CD4-positive, alpha-beta T cell treated with Interleukin-4 for 1 hour (primary cell): Measurements from ENCODE around the gene TNRC6C.
"Not testable (repeated sequence)": the region's sequence is repeated elsewhere in the genome, so short reads cannot be mapped to it uniquely, and the experiment has no call there.

ENCODE experiments used
- DNase-seq, 2 donors: peaks; one replicate each; pipeline ENCODE4 v3.0.0-alpha.2; 2020 to 2022

TNRC6C gene

DNA sequence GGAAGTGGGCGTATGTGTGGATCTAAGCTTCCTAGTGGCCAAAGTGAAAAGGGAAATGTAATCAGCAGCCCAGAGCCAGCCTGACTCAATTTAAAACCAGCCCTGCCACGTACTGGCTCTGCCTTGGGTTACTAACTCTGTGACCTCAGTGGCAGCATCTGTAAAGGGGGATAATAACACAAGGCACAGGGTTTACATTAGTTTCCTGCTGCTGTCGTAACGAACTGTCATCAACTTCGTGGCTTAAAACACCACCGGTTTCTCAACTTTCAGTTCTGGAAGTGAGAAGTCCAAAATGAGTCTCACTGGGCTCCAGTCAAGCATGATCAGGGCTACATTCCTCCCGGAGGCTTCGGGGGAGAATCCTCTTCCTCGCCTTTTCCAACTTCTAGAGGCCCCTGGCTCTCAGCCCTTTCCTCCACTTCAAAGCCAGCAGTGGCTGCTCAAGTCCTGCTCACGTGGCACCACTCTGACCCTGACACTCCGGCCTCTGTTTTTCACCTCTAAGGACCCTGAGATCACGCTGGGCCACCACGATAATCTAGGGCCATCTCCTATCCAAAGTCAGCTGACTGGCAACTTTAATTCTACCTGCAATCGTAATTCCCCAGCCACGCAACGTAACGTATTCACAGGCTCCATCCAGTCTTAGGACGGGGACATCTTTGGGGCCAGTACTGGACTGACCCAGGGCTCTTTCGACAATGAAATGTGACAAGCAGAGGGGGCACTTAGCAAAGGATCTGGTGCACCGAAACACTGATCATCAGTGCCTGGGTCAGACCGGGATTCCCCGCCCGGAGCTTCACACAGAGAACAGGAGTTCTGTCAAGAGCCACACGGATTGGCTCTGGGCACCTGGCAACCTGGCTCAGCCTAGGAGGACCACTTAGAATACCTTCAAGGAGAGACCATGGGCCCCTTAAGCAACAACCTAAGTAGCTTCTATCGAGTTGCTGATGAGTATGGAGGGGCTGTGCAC is 155.6 kb downstream of the TNRC6C start:
- peak in 1 of 2 donors; percentile 47 for DNase-seq

DNA sequence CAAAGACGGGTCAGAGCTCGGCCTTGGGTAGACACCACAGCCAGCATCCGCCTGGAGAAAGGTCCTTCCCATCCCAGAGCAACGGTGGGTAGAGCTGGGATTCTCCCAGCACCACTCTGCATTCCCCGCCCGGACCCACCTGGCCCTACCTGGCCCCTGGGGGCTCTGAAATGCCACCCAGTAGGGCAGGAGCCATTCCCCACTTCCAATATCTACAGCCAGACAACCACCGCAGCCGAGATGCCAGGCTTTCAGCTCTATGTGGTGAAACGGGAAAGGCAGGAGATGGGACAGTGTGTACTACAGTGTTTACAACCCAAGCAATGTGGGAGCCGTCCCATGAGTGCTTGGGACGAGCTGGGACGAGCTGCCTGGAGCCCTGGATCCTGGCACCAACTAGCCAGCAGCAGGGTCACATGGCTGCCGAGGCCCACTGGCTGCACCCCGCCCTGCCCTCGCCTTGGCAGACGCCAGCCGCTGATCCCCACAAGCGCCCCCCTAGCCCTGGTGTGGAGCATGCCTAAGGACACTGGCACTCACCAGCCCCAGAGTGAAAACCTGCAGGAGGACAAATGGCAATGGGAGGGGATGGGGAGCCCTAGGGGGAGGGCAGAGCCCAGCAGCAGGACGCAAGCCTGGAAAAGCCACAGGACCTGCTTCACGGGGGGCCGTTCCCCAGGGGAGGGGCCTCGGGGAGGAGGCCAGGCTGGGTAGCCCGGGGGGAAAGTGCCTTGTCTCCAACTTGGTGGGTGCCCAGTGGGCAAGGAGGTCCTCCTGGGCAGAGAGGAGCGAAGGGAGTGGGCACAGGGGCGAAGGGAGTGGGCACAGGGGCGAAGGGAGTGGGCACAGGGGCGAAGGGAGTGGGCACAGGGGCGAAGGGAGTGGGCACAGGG is 156.6 kb downstream of the TNRC6C start:
- DNase-seq = no peak

DNA sequence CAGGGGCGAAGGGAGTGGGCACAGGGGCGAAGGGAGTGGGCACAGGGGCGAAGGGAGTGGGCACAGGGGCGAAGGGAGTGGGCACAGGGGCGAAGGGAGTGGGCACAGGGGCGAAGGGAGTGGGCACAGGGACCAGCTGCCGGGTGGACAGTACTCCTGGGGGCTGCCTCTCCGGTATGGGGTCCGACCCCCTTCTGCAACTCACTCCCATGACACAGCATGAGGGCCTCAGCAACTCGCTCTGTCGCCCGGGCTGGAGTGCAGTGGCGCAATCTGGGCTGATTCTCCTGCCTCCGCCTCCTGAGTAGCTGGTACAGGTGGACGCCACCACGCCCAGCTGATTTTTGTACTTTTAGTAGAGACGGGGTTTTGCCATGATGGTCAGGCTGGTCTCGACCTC is 157.3 kb downstream of the TNRC6C start:
- not testable (repeated sequence) for DNase-seq

DNA sequence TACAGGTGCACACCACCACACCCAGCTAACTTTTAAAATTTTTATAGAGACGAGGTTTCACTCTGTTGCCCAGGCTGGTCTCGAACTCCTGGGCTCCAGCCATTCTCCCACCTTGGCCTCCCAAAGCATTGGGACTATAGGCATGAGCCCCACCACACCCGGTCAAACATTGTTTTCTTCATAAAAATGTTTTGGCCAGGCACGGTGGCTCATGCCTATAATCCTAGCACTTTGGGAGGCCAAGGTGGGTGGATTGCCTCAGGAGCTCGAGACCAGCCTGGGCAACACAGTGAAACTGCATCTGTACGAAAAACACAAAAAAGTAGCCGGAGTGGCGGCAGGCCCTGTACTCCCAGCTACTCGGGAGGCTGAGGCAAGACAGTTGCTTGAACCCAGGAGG is 157.9 kb downstream of the TNRC6C start:
- DNase-seq = no peak

DNA sequence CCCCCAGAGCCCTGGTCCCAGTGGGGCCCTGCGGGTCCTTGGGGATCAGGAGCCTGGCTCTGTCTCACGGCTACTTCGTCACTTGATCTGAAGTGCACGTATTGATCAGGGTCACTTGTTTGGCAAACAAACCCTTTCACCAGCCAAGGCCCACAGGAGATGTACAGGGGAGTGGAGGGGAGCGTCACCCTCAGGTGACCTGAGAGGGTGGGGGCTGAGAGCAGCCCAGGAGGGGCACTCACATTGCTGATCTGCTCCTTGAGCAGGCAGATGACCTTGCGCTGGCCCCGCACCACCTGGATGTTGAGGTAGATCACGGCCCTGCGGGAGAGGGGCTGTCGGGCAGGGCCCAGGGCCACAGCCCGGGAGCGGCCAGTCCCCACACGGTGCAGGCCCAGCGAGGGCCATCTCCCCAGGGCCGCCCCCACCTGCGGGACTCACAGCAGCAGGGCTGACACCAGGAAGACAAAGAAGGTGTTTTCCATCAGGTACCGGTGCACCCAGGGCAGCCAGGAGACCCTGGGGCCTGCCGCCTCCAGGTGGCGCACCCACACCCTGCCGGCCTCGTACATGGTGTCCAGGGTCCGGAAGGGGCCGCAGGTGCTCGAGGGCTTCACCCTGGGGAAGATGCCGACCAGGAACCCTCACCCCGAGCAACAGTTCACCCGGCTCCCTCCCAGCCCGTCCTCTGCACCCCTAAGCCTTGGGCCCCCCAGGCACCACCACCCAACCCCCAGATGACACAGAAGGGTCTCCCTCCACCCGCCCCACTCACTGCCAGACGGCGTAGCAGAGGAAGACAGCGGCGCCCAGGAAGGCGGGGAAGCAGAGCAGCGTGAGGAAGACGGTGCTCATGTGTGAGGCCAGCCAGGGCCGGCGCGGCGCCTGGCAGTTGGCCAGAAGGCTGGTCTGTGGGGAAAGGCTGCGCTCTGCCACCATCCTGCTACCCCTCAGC is 158.8 kb downstream of the TNRC6C start:
- DNase-seq = no peak

DNA sequence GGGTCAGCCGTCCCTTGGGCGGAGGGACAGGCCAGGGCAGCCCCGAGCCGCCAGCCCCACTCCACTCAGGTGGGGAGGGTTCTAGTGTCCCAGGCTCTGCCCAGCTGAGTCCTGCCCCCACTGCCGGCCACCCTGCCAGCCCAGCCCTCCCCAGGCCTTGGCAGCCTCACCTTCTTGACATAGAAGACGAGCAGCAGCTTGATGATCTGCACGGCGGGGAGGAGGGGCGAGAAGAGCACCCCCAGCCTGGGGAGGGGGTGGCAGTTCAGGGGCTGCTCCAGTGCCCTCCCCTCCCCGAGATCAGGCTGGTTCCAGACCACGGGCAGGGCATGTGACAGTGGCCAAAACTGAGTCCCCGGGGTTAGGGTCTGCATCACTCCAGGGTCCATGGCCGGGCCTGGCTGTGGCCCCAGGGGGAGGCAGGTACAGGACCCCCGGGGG is 160.3 kb downstream of the TNRC6C start:
- DNase-seq = no peak

DNA sequence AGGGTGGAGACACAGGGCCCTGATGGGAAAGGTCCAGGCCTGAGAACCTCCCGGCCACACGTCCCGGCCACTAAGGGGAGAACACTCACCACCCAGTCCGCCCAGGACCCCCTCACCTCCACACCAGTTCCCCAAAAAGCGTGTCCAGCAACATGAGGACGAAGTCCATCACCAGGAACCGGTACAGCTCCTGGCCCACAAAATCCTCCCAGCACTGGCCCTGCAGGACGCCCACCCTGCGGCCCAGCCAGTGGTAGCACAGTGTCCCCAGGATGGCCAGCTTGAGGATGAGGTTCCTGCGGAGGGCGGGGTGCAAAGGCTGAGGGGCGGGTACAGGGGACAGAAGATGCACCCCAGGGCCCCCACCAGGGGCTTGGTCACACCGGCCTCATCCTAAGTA is 162.0 kb downstream of the TNRC6C start:
- no peak for DNase-seq

DNA sequence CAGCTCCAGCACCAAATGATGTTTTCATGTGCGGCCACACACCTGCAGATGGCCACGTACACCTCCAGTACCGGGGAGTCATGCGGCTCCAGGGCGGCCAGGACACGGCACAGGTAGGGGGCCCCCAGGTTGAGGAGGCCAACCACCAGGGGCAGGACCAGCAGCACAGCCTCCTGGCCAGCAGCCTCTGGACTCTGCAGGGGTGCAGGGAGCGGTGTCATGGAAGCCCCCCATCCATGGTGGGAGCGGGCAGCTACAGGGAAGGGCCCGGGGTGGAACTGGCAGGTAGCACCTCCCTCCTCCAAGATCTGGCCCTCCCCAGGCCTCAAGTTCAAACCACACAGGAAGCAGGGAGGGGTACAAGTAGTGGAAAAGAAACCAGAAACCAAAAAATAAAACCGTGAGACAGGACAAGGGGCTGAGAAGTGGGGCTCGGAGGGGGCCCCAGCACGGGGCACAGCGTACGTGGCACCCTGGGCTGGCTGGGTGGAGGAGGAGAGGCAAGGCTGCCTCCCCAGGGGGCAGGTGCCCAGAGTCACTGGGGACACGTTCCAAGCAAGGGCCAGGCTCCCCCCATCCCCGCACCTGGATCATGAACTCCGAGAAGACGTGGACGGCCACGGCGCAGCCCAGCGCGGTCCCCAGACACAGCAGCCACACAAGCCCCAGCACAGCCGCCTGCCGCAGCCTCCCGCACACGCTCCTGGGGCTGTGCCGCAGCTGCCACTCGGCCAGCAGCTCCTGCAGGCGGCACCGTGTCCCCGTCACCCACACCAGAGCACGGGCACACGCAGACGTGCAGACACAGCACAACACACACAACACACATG is 162.7 kb downstream of the TNRC6C start:
- peak; percentile 51 to 80 for DNase-seq

DNA sequence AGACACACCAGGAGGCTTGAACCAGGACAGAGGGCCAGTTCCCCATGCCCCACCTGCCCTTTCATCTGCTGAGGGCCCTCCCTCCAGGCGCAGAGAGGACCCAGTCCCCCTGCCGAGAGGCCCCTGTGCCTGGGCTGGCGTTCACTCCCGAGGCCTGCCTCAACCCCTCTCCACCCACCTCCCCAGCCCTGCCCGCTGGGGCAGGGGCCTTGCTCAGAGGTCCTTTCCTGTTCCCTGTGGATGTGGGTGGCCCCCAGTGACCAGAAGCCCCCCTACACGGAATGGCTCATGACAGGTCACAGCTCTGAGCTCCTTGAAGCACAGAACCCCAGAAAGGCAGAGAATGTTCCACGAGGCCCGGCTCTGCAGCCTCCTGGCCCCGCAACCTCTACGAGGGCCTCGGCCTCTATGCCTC is 163.3 kb downstream of the TNRC6C start:
- no peak for DNase-seq

DNA sequence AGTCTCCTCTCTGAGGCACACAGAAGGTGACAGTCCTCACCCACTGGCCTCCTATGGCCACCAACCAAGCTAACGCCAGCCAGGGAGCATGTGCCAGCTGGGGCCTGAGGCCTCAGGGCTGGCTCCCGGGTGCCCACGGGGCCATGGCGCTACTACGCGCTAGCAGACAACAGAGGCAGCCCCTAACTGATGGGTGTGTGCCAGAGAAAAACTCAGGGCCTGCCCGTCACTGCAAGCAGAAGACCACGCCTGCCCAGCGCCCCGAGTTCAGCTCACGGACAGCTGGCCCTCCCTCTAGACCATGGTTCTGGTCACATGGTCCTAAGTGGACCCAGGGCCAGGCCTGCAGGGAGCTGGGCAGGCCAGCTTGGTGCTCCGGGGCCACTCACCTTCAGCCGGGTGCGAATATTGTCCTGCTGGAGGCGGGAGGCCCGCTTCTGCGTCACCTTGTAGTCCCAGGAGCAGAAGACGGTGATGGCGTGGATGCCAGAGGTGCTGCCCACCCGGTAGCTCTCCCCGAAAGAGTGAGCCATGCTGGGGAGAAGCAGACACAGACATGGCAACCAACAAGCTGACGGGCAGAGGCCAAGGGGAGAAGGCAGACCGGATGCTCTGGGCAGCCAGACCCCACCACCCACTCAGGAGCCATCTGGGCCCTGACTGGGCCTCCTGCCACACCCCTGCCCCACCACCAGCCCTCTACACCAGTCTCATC is 163.9 kb downstream of the TNRC6C start:
- DNase-seq = peak in 1 of 2 donors; percentile 39

DNA sequence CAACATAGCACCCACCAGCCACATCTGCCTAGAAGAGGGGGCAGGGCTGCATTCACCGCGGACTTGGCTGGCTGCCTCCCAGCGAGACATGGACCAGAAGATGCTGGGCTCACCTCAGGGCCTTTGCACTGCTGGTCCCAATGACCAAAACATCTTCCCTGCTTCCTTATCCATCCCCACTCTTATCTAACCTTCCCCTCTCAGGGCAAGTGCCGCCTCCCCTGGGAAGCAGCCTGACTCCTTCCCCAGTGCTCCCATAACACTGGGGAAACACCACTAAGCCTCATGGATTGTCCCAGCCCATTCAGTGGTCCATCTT is 164.4 kb downstream of the TNRC6C start:
- DNase-seq = no peak

DNA sequence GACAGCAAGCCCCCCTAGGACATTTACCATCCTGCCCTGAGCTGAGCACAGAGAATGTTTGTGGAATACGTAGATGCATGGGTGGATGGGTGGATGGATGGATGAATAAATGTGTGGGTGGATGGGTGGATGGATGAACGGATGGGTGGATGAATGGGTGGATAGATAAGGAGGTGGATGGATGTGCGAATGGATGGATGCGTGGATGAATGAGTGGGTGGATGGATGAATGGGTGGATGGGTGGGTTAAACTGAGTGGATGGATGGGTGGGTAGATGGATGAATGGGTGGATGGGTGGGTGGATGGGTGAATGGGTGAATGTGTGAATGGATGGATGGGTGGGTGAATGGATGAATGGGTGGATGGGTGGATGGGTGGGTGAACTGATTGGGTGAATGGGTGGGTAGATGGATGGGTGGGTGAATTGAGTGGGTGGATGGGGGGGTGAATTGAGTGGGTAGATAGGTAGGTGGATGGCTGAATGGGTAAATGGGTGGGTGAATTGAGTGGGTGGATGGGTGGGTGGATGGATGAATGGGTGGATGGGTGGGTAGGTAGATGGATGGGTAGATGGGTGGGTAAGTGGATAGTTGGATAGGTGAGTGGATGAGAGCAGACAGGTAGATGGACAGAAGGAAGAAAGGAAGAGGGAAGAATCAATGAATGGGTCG is 164.9 kb downstream of the TNRC6C start:
- DNase-seq = no peak

DNA sequence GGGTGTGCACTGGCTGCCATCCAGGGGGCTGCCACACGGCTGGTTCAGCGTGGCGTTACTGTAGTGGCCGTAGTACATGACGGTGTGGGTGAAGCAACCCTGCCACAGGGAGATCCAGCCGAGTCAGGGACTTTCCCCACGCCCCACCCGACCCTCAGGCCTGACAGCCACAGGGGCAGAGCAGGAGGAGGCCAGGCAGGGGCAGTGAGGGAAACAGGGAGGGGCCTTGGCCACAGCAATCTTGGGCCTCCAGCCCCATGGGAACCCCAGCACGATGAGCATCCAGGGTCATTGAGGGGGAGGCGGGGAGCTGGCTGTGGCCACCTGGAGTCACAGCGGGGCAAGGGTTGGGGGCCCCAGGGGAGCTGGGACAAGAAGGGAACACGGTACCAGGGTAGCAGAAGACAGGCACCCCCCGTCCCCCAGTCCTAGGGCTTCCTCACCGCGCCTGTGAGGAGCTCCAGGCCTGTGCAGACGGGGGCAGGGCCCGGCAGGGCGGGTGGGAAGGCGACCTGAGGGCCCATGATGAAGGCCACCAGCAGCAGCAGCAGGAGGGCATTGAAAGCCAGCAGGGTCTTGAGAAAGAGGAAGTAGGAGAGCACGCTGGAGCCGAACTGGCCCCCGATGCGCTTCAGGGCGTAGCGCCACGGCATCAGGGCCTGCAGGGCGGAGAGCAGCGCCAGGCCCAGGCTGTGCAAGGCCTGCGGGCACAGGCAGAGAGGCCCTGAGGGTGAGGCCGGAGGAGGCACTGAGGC is 165.8 kb downstream of the TNRC6C start:
- DNase-seq = peak in 1 of 2 donors; percentile 72

DNA sequence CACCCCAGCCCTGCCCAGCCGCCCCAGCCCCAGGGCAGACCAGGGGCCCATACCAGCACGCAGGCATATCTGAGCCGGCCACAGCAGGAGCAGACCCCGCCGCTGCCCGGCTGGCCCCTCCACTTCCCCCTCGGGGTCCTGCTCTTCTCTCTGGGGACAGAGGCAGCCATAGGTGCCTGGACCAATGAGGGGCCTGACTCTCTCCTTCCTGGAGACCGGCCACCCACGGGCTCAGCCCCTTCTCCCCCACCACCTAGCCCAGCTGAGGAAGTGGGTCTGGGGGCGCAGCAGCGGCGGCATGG is 166.3 kb downstream of the TNRC6C start:
- no peak for DNase-seq

DNA sequence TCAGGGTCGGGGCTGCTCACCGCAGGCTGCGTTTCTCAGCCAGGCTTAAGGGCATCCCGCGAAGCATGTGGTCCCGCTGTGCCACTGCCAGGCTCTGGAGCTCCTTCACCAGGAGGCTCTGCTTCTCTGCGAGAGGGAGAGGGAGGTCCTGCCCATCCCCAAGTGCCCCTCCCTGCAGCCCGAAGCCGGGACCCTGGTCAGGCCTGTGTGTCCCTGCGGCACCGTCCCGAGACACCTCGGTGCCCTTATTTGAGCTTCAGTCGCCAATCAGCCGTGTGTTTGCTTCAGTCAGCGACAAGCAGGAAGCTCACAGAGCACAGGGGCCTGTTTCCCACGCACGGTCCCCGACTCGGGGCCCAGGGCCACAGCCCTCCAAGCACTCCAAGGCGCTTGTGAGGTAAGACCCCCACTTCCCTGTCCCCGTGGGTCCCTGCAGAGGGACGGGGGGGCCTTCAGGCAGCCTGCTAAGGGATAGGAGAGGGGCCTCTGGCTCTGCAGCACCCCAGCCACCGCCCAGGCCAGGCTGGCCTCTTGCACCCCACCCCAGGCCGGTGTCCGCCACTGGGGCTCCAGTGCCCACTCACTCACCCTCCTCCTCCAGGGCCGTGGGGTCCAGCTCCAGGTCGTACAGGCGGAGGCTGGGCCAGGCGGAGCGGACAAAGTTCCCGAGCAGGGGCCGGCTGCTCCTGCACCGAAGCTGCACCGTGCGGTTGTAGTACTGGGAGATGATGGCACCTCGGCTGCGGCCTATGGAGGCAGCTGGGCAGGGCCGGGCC is 166.8 kb downstream of the TNRC6C start:
- DNase-seq = no peak

DNA sequence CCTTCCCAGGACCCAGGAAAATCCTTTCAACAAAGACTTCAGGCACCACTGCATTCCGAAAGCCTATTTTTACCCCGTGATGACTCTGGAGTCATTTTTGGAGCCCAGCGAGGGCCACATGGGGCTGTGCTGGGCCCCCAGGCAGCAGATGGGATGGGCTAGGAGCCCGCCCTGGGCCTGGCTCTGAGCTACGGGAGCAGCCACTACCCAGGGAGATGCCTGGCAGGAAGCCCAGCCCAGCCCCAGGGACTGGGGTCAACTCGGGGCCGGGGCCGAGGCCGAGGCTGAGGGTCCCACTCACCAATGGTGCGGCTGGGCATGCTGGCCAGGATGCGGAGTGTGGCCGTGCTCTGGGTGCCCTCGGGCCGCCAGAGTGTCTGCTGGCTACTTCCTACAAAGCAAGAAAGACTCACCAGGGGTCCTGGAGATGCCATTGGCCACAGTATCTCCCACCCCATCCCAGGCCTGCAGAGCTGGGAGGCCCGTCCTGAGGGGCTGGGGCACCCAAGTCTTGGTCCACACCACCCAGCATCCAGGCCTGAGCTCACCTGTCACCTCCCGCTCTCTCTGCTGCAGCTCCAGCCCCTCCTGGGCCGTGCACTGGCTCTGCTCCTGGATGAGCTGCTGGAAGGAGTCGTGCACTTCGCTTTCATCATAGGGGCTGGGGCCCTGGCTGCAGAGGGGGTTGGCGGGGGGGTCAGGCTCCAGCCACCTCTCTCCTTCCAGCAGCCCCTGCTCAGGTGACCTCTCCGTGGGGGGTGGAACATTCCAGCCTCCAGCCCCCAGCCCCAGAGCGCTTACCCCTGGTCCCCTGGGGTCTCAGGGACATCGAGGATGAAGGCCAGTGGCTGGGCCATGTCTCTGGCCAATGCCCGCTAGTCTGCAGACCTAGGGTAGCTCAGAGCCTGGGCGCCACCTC is 167.7 kb downstream of the TNRC6C start:
- DNase-seq = no peak

DNA sequence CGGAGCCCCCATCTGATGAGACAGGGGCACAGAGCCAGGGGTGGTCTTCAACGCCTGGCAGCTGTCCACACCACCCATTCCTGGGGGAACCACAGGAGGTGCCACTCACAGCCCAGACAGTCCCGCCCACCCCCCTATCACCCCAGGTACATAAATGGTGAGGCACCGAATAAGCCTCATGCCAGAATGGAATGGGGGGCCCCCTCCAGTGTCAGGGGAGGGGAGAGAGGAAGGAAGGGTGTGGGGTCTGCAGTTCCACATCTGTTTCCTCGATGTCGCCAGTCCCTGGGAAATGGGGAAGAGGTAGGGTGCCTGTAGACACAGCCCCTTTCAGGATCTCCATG is 168.4 kb downstream of the TNRC6C start:
- no peak for DNase-seq
